ENCODE measurements around the gene LY6G6C.

The LY6G6C gene

DNA sequence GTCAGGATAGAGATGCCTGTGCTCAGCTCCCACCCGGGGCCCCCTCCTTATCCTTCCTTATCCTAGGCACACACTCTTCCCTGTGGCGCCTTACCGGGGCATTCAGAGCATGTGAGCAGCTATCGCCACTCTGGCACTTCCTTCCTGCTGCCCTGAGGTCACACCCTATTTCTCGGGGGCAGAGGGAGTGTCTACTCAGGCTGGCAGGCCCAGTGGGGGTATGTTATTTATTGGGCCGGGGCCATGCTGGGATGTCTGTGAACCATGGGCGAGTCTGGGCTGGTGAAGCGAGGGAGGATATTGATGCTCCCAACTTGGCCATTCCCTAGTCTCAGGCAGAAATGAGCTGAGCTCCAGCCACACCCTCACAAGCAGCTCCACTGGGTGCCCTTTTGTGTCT, 10.3 kb downstream of the LY6G6C start:
- TF ChIP-seq GATA2 (IDR thresholded peaks at IDR 0.05; ENCODE audit: low read depth, low read length) = no peak
- TF ChIP-seq GATA3 (IDR thresholded peaks at IDR 0.05; ENCODE audit: low read depth, low read length) = no peak

DNA sequence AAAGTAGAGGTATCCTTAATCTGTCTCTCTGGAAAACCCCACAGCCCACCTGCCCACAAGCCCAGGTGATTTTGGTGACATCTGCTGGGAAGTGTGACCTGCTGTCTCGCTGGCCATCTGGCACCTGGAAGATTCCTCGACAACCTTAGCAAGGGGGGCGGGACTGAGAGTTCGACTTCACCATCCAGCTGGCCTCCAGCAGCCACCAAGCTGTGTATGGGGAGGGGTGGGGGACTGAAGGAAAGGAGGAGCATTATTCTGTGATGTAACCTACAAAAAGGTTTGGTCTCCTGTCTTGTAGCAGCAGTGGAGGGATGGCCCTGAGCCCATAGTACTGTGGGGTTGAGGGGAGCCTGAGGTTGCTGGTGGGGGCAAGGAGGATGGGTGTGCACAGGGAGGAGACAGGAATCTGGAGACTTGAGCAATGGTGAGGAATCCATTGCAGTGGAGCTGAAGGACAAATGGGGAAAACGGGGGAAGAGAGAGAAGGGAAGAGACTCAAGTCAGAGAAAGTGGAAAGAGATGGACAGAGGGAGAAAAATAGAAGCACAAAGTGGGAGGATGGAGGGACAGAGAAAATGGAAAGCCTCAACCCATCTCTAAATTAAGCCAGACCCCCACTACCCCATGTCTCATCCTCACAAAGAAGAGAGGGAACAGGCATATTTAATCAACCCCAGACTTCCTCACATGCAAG, 10.9 kb downstream of the LY6G6C start:
- TF ChIP-seq GATA3 (IDR thresholded peaks at IDR 0.05; ENCODE audit: low read depth, low read length) = no peak

DNA sequence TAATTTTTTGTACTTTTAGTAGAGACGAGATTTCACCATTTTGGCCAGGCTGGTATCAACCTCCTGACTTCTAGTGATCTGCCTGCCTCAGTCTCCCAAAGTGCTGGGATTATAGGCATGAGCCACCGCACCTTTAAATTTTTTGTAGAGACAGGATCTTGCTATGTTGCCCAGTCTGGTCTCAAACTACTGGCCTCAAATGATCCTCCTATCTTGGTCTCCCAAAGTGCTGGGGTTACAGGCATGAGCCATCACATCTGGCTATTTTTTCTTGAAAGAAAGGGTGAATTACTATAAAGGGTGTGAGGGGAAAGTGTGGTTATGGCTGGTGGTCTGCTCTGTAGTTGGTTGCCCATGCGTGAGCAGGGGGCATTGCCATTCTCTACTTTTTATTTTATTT, 13.3 kb downstream of the LY6G6C start:
- no peak for TF ChIP-seq GATA2 (IDR thresholded peaks at IDR 0.05; ENCODE audit: low read depth, low read length)
- no peak for TF ChIP-seq GATA3 (IDR thresholded peaks at IDR 0.05; ENCODE audit: low read depth, low read length)

DNA sequence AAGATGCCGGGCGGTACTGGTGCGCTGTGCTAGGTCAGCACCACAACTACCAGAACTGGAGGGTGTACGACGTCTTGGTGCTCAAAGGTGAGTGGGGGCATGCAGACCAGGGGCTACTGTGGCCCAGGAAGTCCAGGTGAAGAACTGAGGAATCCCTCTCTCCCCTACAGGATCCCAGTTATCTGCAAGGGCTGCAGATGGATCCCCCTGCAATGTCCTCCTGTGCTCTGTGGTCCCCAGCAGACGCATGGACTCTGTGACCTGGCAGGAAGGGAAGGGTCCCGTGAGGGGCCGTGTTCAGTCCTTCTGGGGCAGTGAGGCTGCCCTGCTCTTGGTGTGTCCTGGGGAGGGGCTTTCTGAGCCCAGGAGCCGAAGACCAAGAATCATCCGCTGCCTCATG, 13.8 kb downstream of the LY6G6C start:
- TF ChIP-seq GATA3 (IDR thresholded peaks at IDR 0.05; ENCODE audit: low read depth, low read length) (no peak), GATA2 (IDR thresholded peaks at IDR 0.05; ENCODE audit: low read depth, low read length) (no peak)

DNA sequence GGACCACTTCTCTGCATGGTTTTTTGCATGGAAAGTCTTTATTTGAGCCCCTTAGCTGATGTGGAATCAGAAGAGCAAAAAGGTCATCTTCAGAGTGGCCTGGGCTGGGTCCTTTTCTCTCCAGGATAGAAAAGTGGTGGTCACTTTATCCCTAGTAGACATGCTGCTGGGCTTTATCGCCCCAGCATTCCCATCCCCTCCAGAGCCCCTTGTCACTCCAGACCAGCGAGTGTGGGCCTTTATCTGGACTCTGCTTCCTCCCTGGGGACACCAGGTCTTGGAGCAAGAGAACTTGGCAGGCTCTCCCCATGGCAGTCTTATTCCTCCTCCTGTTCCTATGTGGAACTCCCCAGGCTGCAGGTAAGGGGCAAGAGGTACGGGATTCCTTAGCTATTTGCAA, 14.9 kb downstream of the LY6G6C start, which contains the start of gene LY6G6F:
TSS of gene LY6G6F (plus strand) at position 268 of the 400 bp plus-strand sequence. CDS start at position 309, 41 bp downstream.
- TF ChIP-seq GATA3 (IDR thresholded peaks at IDR 0.05; ENCODE audit: low read depth, low read length) = no peak
- no peak for TF ChIP-seq GATA2 (IDR thresholded peaks at IDR 0.05; ENCODE audit: low read depth, low read length)

DNA sequence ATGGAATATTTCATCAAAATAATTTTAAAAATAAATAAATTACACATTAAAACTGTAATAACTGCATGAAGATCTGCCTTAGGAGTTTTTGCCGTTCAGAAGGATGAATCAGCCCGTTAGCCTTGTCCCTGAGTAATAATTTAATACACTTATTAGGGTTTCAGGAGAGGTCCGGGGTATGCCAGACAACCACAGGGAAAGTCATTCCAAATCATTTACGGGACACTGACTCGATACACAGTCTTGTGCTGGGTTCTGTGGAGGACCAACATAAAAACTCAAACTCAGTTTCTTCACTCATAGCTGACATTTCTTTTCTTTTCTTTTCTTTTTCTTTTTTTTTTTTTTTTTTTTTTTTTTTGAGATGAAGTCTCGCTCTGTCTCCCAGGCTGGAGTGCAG, 15.6 kb downstream of the LY6G6C start:
- no peak for TF ChIP-seq GATA2 (IDR thresholded peaks at IDR 0.05; ENCODE audit: low read depth, low read length)

DNA sequence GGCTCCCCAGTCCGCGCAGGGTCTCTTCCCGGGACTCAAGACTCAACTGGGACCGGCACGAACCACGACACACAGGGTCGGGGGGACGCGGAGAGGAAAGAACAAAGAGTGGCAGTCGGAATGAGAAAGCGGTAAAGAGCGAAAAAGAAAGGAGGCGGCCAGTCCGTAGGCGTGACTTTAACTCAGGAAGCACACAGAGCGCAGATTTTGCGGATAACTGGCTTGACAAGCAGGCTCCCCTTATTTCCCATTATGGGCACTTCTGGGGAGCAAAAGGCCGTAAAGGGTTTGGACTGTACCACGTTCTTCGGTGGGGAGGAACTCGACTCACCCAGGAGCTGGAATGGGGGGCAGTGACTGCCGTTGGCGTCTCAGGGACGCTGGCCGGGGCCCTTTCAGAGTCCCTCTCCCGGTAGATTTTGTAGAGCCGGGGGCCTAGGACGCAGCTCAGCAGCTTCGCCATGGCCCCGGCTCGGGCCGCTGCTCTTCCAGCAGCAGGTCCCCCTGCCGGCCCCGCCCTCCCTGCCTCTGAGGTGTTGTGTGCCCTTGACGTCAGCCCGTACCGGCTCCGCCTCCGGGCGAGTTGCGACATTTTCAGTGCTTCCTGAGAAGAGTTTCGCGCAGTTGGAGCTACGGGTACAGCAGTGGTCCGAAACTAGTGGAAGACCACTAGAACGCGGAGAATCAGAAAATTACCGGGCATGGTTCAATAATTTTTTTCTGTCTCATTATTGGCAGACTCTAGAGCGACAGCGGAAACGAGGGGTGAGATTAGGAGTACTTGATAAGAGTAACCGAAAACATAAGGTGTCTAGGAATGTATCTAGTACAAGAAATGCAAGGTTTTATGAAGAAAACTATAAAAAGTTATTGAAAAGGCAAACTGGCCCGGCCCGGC, 18.5 kb downstream of the LY6G6C start, which contains the start of gene ABHD16A:
TSS of gene ABHD16A (minus strand) at position 506 of the 898 bp plus-strand sequence. CDS start at position 463, 43 bp downstream.
- TF ChIP-seq GATA2 (IDR thresholded peaks at IDR 0.05; ENCODE audit: low read depth, low read length) (peak; percentile 34; the same call in 1 of the 2 replicates), GATA3 (IDR thresholded peaks at IDR 0.05; ENCODE audit: low read depth, low read length) (no peak)

DNA sequence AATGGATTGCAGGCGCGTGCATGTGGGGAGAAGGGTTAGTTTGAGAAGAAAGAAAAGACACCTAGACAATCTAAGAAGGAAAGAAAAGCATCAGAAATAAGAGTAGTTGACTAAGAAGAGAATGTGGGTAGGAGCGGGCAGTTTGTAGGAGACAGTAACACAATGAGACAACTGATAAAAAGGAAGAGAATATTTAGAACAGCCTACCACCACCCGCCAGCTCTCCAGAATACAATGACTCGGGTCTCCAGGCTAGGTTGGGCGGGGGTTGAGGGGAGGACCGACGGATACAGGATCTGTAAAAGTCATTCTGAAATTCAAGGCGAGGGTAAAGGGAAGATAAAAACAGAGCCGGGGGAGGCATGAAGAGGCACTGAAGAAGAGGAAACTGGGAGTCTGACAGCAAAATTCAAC, 19.1 kb downstream of the LY6G6C start:
- TF ChIP-seq GATA3 (IDR thresholded peaks at IDR 0.05; ENCODE audit: low read depth, low read length) (no peak), GATA2 (IDR thresholded peaks at IDR 0.05; ENCODE audit: low read depth, low read length) (no peak)

DNA sequence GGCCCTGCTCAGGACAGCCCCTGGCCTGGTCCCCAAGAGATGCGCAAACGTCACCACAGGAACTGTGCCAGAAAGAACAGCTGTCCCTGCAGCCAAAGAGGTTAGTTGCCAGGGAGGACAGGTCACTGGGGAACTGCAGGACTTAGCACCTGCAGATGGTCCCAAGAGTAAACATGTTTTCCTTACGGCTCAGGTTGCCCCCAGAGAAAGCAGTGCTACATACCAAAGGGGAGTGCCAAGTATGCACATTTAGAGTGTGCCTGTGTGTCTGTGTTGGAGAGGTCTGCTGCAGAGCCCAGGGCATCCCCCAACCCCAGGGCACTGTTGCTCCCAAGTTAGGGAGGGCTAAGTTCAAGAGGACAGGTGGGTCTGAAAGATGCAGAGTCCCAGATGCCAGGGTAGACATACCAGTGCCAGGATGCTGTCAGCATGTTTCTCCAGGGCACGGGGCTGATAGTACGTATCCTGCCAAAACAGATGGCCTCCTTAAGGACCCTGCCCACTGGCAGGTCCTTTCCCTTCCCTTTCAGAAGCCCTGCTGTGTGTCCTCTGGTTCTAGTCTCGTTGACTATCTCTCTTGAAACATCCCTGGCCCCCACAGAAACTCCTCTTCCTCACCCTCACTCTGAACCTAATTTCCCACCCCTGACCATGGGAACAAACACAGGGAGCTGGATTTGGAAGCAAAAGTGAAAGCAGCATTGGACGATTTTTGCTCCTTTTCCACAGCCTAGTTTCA, 19.7 kb downstream of the LY6G6C start:
- TF ChIP-seq GATA3 (IDR thresholded peaks at IDR 0.05; ENCODE audit: low read depth, low read length) (no peak), GATA2 (IDR thresholded peaks at IDR 0.05; ENCODE audit: low read depth, low read length) (no peak)

DNA sequence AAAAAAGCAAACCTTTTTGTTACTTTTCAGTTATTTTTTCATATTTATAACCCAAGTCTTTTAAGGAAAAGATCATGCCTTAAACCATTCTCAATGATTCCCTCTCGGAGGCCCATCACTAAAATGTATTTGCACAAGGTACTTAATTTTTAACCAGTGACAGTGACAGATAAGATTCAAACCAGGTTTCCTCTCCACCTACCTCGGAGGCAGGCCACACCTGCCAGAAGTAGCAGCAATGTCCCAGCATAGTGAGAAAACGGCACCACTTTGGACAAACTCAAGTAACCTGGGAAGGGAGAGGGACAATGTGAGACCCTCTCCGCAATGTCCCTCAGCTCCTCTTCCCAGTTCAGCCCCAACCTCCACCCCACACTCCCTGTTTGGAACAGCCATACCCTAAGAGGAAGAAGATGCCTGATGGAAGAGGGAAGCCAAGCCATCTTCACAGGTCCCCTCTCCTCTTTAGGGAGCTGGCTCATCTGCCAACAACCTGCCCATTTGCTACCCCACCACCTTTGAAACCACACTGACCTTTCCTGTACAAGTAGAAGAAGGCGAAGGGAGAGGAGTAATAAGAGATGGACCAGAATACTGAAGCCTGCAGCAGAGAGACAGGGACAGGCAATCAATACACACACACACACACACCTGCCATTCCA, 20.7 kb downstream of the LY6G6C start:
- no peak for TF ChIP-seq GATA2 (IDR thresholded peaks at IDR 0.05; ENCODE audit: low read depth, low read length)
- TF ChIP-seq GATA3 (IDR thresholded peaks at IDR 0.05; ENCODE audit: low read depth, low read length) = no peak

DNA sequence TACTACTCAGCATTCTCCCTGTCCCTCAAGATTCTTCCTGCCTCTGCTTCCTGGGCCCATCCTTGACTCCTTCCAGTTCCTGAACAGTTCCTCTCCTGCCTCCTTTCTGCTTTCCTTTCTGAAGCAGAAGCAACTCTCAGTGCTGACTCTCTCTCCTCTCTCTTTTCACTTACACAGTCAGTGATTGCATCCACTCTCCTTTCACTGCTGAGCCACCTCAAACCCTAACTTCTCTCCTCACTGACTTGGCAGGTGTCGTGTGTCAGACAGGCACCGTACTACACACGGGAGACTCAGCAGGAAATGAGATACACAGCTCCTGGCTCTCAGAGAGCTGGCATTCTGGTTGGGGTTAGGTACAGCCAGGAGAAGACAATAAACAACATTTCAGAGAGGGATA, 24.0 kb downstream of the LY6G6C start:
- no peak for TF ChIP-seq GATA2 (IDR thresholded peaks at IDR 0.05; ENCODE audit: low read depth, low read length)

DNA sequence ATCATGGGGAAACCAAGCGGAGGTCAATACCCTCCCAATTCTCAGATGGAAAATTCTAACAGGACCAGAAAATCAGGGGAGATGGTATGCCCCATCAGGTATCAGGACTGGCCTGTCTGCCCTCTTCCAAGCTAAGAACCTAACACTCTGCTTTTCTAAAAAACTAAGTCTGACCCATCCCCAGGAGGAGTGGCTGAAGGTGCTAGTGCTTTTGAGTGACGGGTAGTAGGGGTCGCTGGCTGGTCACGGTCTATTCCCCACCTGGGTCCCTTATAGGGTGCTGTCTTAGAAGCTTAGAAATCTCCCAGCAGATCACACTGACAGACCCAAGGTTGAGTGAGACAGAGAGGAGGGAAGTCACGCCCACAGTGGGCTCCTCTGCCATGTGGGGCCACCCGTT, 28.0 kb downstream of the LY6G6C start:
- TF ChIP-seq GATA3 (IDR thresholded peaks at IDR 0.05; ENCODE audit: low read depth, low read length) (no peak), GATA2 (IDR thresholded peaks at IDR 0.05; ENCODE audit: low read depth, low read length) (no peak)

DNA sequence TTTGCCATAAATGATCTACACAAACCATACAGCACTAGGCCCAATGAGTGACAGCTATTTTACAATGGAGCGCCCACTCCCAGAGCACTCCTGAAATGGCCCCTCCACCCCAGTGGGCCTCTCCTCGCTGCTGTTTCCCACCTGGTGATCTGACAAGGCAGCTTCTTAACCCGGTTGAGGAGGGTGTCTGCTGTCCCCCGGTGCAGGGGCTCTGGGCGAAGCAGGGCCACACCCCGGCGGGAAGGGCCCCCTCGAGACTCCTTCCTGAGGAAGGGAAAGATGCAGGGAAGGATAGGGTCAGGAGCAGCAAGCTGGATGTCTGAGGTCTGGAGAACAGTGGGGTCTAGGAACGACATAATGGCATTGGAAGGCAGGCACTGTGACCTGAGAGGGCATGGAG, 28.7 kb downstream of the LY6G6C start:
- TF ChIP-seq GATA3 (IDR thresholded peaks at IDR 0.05; ENCODE audit: low read depth, low read length) = no peak
- no peak for TF ChIP-seq GATA2 (IDR thresholded peaks at IDR 0.05; ENCODE audit: low read depth, low read length)

DNA sequence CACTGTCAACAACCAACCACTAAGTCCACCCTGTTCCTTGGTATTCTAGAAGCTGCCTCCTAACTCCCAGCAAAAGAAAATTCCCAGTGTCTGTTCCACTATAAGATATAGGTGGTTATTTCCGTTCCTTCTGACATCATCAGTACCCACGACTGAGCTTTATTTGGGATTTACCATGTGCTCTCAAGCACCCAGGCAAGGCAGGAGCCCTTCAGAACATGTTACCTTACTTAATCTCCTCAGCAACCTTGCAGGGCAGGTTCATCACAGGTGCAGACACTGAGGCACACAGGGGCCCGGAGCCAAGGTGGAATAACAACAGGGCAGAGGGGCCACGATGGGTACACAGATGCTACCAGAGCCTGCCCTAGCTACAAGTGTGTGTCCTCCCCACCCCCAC, 29.2 kb downstream of the LY6G6C start:
- TF ChIP-seq GATA3 (IDR thresholded peaks at IDR 0.05; ENCODE audit: low read depth, low read length) = no peak
- no peak for TF ChIP-seq GATA2 (IDR thresholded peaks at IDR 0.05; ENCODE audit: low read depth, low read length)

All from SH-SY5Y (cell line).